ENCODE measurements around the gene RUFY4. TPM values are rescaled to one million over a fixed set of nuclear protein-coding genes. Genes with fewer than 3 reads are reported as not detected.

RUFY4 gene
- total and polyA plus RNA-seq, 2 donors (not counting 1 experiment from before 2014, with no cell fraction given): not detected

GRCh38 chr2:218024336-218024735 is 44.7 kb upstream of the RUFY4 start:
- no peak overlapping the region for H3K4me2 ChIP-seq (ENCODE audit: extremely low read depth, insufficient read depth, low read length)
- H3K4me3 ChIP-seq (replicated peaks in 1 of 4; ENCODE audit: control extremely low read depth in 1 of 4, insufficient read depth in 1 of 4, low read depth in 3 of 4, low read length in 4 of 4): no peak overlapping the region
- no peaks in the 10 kb centered on the region for H3K79me2 ChIP-seq (ENCODE audit: control insufficient read depth, insufficient read depth, low read length)
- no peaks in the 10 kb centered on the region for H4K20me1 ChIP-seq (ENCODE audit: control insufficient read depth, extremely low read depth, insufficient read depth, low read length)
- peaks cover 4% of the 10 kb centered on the region for H3K27me3 ChIP-seq (ENCODE audit: control insufficient read depth, insufficient read depth, low read length)
- no peak overlapping the region for H2AFZ ChIP-seq (ENCODE audit: low read length)
- no peaks in the 10 kb centered on the region for H3K9me3 ChIP-seq (ENCODE audit: control insufficient read depth, insufficient read depth, low read depth, low read length)
- no peak for DNase-seq (ENCODE audit: low read depth in 2 of 2)
- H3K36me3 ChIP-seq (ENCODE audit: control insufficient read depth, insufficient read depth, low read length): no peaks in the 10 kb centered on the region
- no peak overlapping the region for H3K9ac ChIP-seq (ENCODE audit: insufficient read depth, low read length)
- no peak overlapping the region for H3K27ac ChIP-seq (ENCODE audit: insufficient read depth, low read length)
- TF ChIP-seq CTCF (conservative IDR thresholded peaks at IDR 0.05 in 1 of 2, IDR thresholded peaks at IDR 0.05 in 1 of 2; ENCODE audit: low read depth in 1 of 2, low read length in 2 of 2): no peak
- TF ChIP-seq EZH2 (IDR thresholded peaks at IDR 0.05; ENCODE audit: low read length, missing control alignments): no peak
- H3K4me1 ChIP-seq (ENCODE audit: control insufficient read depth, extremely low read depth, insufficient read depth, low read length): no peaks in the 10 kb centered on the region

- no peak overlapping the region for H3K4me2 ChIP-seq (ENCODE audit: extremely low read depth, insufficient read depth, low read length)
- no peaks in the 10 kb centered on the region for H3K36me3 ChIP-seq (ENCODE audit: control insufficient read depth, insufficient read depth, low read length)
- H2AFZ ChIP-seq (ENCODE audit: low read length): no peak overlapping the region
- DNase-seq (ENCODE audit: low read depth in 2 of 2): no peak
- H4K20me1 ChIP-seq (ENCODE audit: control insufficient read depth, extremely low read depth, insufficient read depth, low read length): no peaks in the 10 kb centered on the region
- H3K9ac ChIP-seq (ENCODE audit: insufficient read depth, low read length): no peak overlapping the region
- no peaks in the 10 kb centered on the region for H3K4me1 ChIP-seq (ENCODE audit: control insufficient read depth, extremely low read depth, insufficient read depth, low read length)
- peaks cover 5% of the 10 kb centered on the region for H3K27me3 ChIP-seq (ENCODE audit: control insufficient read depth, insufficient read depth, low read length)
- no peak overlapping the region for H3K4me3 ChIP-seq (replicated peaks in 1 of 4; ENCODE audit: control extremely low read depth in 1 of 4, insufficient read depth in 1 of 4, low read depth in 3 of 4, low read length in 4 of 4)
- H3K27ac ChIP-seq (ENCODE audit: insufficient read depth, low read length): no peak overlapping the region
- no peaks in the 10 kb centered on the region for H3K9me3 ChIP-seq (ENCODE audit: control insufficient read depth, insufficient read depth, low read depth, low read length)
- H3K79me2 ChIP-seq (ENCODE audit: control insufficient read depth, insufficient read depth, low read length): no peaks in the 10 kb centered on the region
- no peak for TF ChIP-seq EZH2 (IDR thresholded peaks at IDR 0.05; ENCODE audit: low read length, missing control alignments)
- no peak for TF ChIP-seq CTCF (conservative IDR thresholded peaks at IDR 0.05 in 1 of 2, IDR thresholded peaks at IDR 0.05 in 1 of 2; ENCODE audit: low read depth in 1 of 2, low read length in 2 of 2)
Observed at GRCh38 chr2:218024871-218025270, 44.2 kb upstream of the RUFY4 start.

GRCh38 chr2:218026244-218026643 is 42.8 kb upstream of the RUFY4 start:
- no peak for DNase-seq (ENCODE audit: low read depth in 2 of 2)
- TF ChIP-seq CTCF (conservative IDR thresholded peaks at IDR 0.05 in 1 of 2, IDR thresholded peaks at IDR 0.05 in 1 of 2; ENCODE audit: low read depth in 1 of 2, low read length in 2 of 2) (no peak), EZH2 (IDR thresholded peaks at IDR 0.05; ENCODE audit: low read length, missing control alignments) (no peak)
- H4K20me1 ChIP-seq (ENCODE audit: control insufficient read depth, extremely low read depth, insufficient read depth, low read length): no peaks in the 10 kb centered on the region
- no peak overlapping the region for H3K9ac ChIP-seq (ENCODE audit: insufficient read depth, low read length)
- H3K4me2 ChIP-seq (ENCODE audit: extremely low read depth, insufficient read depth, low read length): no peak overlapping the region
- H3K9me3 ChIP-seq (ENCODE audit: control insufficient read depth, insufficient read depth, low read depth, low read length): no peaks in the 10 kb centered on the region
- no peaks in the 10 kb centered on the region for H3K36me3 ChIP-seq (ENCODE audit: control insufficient read depth, insufficient read depth, low read length)
- H3K79me2 ChIP-seq (ENCODE audit: control insufficient read depth, insufficient read depth, low read length): no peaks in the 10 kb centered on the region
- H3K27me3 ChIP-seq (ENCODE audit: control insufficient read depth, insufficient read depth, low read length): peaks cover 14% of the 10 kb centered on the region
- H2AFZ ChIP-seq (ENCODE audit: low read length): no peak overlapping the region
- H3K27ac ChIP-seq (ENCODE audit: insufficient read depth, low read length): no peak overlapping the region
- no peak overlapping the region for H3K4me3 ChIP-seq (replicated peaks in 1 of 4; ENCODE audit: control extremely low read depth in 1 of 4, insufficient read depth in 1 of 4, low read depth in 3 of 4, low read length in 4 of 4)
- no peaks in the 10 kb centered on the region for H3K4me1 ChIP-seq (ENCODE audit: control insufficient read depth, extremely low read depth, insufficient read depth, low read length)
